ENCODE measurements around the gene RAB11FIP2. TPM values are rescaled to one million over a fixed set of nuclear protein-coding genes. Genes with fewer than 3 reads are reported as not detected.

RAB11FIP2 gene
- total and polyA plus RNA-seq, 2 of the 8 experiments (the other 6 are each of a cell fraction or from before 2014, with no cell fraction given) = 3.1 to 12.7 TPM

DNA sequence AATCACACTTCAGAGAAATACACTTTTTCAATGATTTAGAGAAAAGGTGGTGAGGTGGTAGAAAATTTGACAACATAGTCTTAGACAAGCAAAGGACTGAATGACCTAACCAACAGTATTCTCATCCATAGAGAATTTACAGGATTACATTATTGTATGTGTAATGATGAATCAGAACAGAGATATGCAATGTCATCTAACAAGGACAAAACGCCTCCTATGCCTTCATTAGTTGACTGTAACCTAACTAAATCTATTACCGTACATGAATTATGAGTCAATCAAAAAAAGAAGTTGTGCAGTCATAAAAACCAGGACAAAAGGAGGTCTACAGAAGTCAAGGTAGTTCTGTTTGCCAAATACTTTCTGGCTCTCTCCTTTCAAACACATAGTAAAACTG is 66.5 kb downstream of the RAB11FIP2 start:
- Histone ChIP-seq H3K9ac (replicated peaks in 1 of 4; ENCODE audit: extremely low read depth in 1 of 4, low read depth in 3 of 4, low read length in 3 of 4) (no peak overlapping the region), H2BK20ac (ENCODE audit: low read length) (no peak overlapping the region), H3K79me1 (ENCODE audit: low read depth, low read length) (no peaks in the 10 kb centered on the region), H3K18ac (ENCODE audit: extremely low read depth, low read length) (no peak overlapping the region), H3K4ac (replicated peaks; ENCODE audit: insufficient read length, low read depth, low read length) (no peak overlapping the region), H3K4me1 (replicated peaks in 1 of 4; ENCODE audit: control insufficient read depth in 3 of 4, insufficient read depth in 4 of 4, low read length in 3 of 4) (peaks cover 0 to under 1% (median 0%) of the 10 kb centered on the region in 4 experiments; a peak in 1 of 7 replicates), H3K79me2 (ENCODE audit: control insufficient read depth in 1 of 2, insufficient read depth in 2 of 2, low read length in 2 of 2) (no peaks in the 10 kb centered on the region), H3K4me2 (ENCODE audit: insufficient read depth in 1 of 2, low read depth in 2 of 2, low read length in 2 of 2) (no peak overlapping the region), H2BK120ac (replicated peaks; ENCODE audit: low read depth, low read length) (no peak overlapping the region), H3K23ac (ENCODE audit: insufficient read length) (no peak overlapping the region), H2BK12ac (ENCODE audit: low read depth, low read length) (no peak overlapping the region), H3K4me3 (ENCODE audit: extremely low read depth in 1 of 4, insufficient read depth in 2 of 4, low read depth in 3 of 4, low read length in 4 of 4) (no peak overlapping the region), H2BK5ac (ENCODE audit: low read depth, low read length) (no peak overlapping the region), H4K5ac (ENCODE audit: insufficient read length, low read depth, low read length) (no peak overlapping the region), H4K91ac (replicated peaks; ENCODE audit: insufficient read length, low read length) (no peak overlapping the region), H2AFZ (ENCODE audit: low read length) (no peak overlapping the region), H3K23me2 (ENCODE audit: low read depth, low read length) (no peaks in the 10 kb centered on the region), H4K8ac (ENCODE audit: extremely low read depth, insufficient read depth, low read length) (no peak overlapping the region), H2BK15ac (ENCODE audit: low read length) (no peak overlapping the region), H3K56ac (replicated peaks; ENCODE audit: insufficient read length, low read depth, low read length) (no peak overlapping the region), H2AK5ac (ENCODE audit: low read depth, low read length) (no peak overlapping the region), H3K9me3 (ENCODE audit: insufficient read depth in 2 of 2, low read depth in 1 of 2, low read length in 1 of 2) (no peaks in the 10 kb centered on the region; a peak in 1 of 4 replicates), H3K36me3 (ENCODE audit: control insufficient read depth in 2 of 4, insufficient read depth in 4 of 4, low read length in 3 of 4) (no peaks in the 10 kb centered on the region; a peak in 1 of 8 replicates), H3K27me3 (replicated peaks in 1 of 4; ENCODE audit: control insufficient read depth in 3 of 4, extremely low read depth in 1 of 4, insufficient read depth in 3 of 4, low read length in 3 of 4) (no peaks in the 10 kb centered on the region), H4K20me1 (replicated peaks in 1 of 2; ENCODE audit: control insufficient read depth in 1 of 2, insufficient read depth in 2 of 2, low read length in 2 of 2) (no peaks in the 10 kb centered on the region), H3K14ac (ENCODE audit: insufficient read length) (no peak overlapping the region), H3K27ac (ENCODE audit: low read depth, low read length) (no peak overlapping the region)
- FAIRE-seq (no peak), DNase-seq (ENCODE audit: low read depth in 1 of 2, low spot score in 2 of 2) (no peak)
- POLR2A ChIA-PET (ENCODE audit: partially characterized antibody) = no interaction called here
- WGBS, 2 experiments (ENCODE audit: extremely low coverage in 1 of 2, insufficient coverage in 1 of 2, insufficient read length in 1 of 2, insufficient replicate concordance in 2 of 2, low coverage in 1 of 2, low lambda C conversion rate in 2 of 2, missing lambda C conversion rate in 1 of 2) = 91% methylated on average over 2 of the region's 2 CpGs; no CpG with 5 or more reads in 1 of the 2 experiments
- CTCF ChIA-PET (ENCODE audit: partially characterized antibody) = no interaction called here
- no peak for TF ChIP-seq TEAD4 (IDR thresholded peaks at IDR 0.05; ENCODE audit: low read depth, low read length)
- TF ChIP-seq BACH1 (IDR thresholded peaks at IDR 0.05; ENCODE audit: low read length) = no peak
- TF ChIP-seq YY1 (IDR thresholded peaks at IDR 0.05; ENCODE audit: low read depth, low read length) = no peak
